PC-3 (cell line): ENCODE measurements around the gene EDDM3A.

Experiments used
- CTCF ChIP-seq: fragments of 300-600 bp; sonication (generic); conservative IDR thresholded peaks from 2 replicates; pipeline ENCODE4 v1.5.1; 2017; ENCODE audit warnings: antibody characterized with exemption, low read depth, mild to moderate bottlenecking, low read length
- EZH2 ChIP-seq: fragments of 300-600 bp; sonication (generic); IDR thresholded peaks from one replicate; pipeline ENCODE4 v1.6.1; 2017; ENCODE audit warnings: antibody characterized with exemption, mild to moderate bottlenecking, low read length; ENCODE audit not compliant: unreplicated experiment

GRCh38 chr14:20707622-20708021 is 38.1 kb upstream of the EDDM3A start:
- TF ChIP-seq CTCF = no peak
- no peak for TF ChIP-seq EZH2
